ENCODE data around the gene AGBL5.
"Not testable (repeated sequence)": the region's sequence is repeated elsewhere in the genome, so short reads cannot be mapped to it uniquely, and the experiment has no call there.

AGBL5 gene

DNA sequence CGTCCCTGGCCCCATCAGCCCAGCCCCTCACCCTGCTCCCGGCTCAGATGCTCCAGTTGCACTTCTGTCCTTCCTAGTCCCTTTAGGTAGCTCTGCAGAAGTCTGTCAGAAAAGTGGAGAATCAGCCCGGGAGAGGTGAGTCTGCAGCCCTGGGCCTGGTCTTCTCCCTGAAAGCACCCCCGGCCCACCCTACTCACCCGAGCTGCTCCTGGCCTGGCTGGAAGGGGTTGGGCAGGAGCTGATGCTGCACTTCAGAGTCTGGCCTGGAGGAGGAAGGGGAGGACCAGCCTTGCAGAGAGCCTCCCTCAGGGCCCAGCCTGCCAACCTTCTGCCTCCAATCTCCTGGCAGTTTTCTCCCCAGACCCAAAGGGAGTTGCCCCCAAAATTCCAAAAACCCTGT, 50.9 kb downstream of the AGBL5 start:
- TF ChIP-seq, protein P1, sequence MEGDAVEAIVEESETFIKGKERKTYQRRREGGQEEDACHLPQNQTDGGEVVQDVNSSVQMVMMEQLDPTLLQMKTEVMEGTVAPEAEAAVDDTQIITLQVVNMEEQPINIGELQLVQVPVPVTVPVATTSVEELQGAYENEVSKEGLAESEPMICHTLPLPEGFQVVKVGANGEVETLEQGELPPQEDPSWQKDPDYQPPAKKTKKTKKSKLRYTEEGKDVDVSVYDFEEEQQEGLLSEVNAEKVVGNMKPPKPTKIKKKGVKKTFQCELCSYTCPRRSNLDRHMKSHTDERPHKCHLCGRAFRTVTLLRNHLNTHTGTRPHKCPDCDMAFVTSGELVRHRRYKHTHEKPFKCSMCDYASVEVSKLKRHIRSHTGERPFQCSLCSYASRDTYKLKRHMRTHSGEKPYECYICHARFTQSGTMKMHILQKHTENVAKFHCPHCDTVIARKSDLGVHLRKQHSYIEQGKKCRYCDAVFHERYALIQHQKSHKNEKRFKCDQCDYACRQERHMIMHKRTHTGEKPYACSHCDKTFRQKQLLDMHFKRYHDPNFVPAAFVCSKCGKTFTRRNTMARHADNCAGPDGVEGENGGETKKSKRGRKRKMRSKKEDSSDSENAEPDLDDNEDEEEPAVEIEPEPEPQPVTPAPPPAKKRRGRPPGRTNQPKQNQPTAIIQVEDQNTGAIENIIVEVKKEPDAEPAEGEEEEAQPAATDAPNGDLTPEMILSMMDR (IDR thresholded peaks at IDR 0.05; ENCODE audit: control insufficient read depth, insufficient read depth, low read depth, low read length, missing control alignments) = no peak
- no peak for DNase-seq (ENCODE audit: low read depth)
- H3K4me3 ChIP-seq (ENCODE audit: control insufficient read depth, low read depth, low read length) = no peak overlapping the region

DNA sequence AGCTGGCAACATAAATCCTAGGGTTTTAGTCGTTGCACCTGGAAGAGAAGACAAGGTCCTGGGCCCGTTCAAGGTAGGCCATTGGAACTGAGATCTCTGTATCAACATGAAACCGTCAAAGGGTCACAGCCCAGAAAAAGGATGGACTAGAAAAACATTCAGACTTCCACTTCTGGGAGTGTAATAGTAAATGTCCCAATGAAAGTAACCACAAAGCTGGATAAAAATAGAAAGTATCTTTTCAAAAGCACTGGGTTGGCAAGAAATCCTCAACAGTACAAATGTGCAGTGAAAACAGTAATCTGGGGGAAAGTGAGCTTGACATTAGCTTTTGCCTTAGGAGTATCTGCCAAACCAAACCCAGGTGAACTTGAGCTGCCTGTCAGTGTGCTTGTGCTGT, 54.5 kb downstream of the AGBL5 start:
- no peak for DNase-seq (ENCODE audit: low read depth)
- TF ChIP-seq, protein P1 (IDR thresholded peaks at IDR 0.05; ENCODE audit: control insufficient read depth, insufficient read depth, low read depth, low read length, missing control alignments) = no peak
- H3K4me3 ChIP-seq (ENCODE audit: control insufficient read depth, low read depth, low read length) = no peak overlapping the region

DNA sequence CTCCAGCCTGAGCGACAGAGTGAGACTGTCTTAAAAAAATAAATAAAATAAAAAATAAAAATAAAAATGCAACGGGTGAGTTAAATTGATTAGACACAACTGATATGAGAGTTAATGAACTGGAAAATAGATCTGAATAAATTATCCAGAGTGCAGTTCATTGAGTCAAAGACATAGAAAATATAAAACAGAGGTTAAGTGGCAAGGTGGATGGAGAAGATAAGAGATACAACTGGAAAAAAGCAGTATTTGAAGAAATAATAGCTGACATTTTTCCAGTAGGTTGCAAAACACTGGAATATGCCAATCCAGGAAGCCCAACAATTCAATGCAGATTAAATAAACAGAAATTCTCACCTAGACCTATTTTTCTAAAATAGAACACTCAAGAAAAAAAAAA, 56.8 kb downstream of the AGBL5 start:
- no peak for DNase-seq (ENCODE audit: low read depth)
- no peak overlapping the region for H3K4me3 ChIP-seq (ENCODE audit: control insufficient read depth, low read depth, low read length)
- TF ChIP-seq, protein P1 (IDR thresholded peaks at IDR 0.05; ENCODE audit: control insufficient read depth, insufficient read depth, low read depth, low read length, missing control alignments) = no peak

DNA sequence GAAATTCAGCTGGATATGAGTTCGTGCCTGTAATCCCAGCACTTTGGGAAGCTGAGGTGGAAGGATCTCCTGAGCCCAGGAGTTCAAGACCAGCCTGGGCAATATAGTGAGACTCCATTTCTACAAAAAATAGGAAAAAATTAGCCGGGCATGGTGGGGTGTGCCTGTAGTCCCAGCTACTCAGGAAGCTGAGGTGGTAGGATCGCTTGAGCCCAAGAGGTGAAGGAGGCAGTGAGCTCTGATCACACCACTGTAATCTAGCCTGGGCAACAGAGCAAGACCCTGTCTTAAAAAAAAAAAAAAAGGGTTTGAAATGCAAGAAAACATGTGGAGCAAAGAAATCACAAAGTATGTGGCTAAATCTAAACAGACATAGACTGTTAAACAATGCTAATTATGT, 57.6 kb downstream of the AGBL5 start:
- no peak for DNase-seq (ENCODE audit: low read depth)
- TF ChIP-seq, protein P1 (IDR thresholded peaks at IDR 0.05; ENCODE audit: control insufficient read depth, insufficient read depth, low read depth, low read length, missing control alignments) = no peak
- no peak overlapping the region for H3K4me3 ChIP-seq (ENCODE audit: control insufficient read depth, low read depth, low read length)

DNA sequence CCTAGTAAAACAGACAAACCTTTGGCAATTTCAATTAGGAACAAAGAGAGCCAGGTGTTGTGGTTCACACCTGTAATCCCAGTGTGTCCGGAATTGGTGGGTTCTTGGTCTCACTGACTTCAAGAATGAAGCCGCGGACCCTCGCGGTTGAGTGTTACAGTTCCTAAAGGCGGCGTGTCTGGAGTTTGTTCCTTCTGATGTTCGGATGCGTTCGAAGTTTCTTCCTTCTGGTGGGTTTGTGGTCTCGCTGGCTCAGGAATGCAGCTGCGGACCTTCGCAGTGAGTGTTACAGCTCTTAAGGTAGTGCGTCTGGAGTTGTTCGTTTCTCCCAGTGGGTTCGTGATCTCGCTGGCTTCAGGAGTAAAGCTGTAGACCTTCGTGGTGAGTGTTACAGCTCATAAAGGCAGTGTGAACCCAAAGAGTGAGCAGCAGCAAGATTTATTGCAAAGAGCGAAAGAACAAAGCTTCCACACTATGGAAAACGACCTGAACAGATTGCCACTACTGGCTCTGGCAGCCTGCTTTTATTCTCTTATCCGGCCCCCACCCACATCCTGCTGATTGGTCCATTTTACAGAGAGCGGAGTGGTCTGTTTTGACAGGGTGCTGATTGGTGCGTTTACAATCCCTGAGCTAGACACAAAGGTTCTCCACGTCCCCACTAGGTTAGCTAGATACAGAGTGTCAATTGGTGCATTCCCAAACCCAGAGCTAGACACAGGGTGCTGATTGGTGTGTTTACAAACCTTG, 59.3 kb downstream of the AGBL5 start:
- H3K4me3 ChIP-seq (ENCODE audit: control insufficient read depth, low read depth, low read length); DNase-seq (ENCODE audit: low read depth): not testable (repeated sequence)

DNA sequence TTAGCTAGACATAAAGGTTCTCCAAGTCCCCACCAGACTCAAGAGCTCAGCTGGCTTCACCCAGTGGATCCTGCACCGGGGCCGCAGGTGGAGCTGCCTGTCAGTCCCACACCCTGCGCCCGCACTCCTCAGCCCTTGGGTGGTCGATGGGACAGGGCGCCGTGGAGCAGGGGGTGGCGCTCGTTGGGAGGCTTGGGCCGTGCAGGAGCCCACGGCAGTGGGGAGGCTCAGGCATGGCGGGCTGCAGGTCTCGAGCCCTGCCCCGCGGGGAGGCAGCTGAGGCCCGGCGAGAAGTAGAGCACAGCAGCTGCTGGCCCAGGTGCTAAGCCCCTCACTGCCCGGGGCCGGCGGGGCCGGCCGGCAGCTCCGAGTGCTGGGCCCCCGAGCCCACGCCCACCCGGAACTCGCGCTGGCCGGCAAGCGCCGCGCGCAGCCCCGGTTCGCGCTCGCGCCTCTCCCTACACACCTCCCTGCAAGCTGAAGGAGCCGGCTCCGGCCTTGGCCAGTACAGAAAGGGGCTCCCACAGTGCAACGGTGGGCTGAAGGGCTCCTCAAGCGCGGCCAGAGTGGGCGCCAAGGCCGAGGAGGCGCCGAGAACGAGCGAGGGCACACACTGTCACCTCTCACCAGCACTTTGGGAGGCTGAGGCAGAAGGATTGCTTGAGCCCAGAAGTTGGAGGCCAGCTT, 60.1 kb downstream of the AGBL5 start:
- not testable (repeated sequence) for H3K4me3 ChIP-seq (ENCODE audit: control insufficient read depth, low read depth, low read length); DNase-seq (ENCODE audit: low read depth)

DNA sequence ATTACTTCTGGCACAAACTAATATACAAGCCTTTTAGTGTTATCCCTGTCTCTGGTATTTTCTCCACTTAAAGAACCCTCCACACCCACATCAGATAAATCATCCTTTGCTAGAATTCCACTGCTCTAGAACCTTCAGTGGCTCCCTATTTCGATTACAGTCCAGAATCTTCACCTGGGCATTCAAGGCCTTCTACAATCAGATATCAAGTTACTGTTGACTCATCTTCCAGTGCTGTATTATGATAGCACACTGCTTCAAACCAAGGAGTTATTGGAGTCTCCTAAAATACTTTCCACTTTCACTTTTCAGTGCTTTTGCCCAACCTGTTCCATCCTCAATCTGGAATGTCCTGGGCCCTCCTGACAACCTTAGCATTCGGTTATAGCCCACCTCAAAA, 64.1 kb downstream of the AGBL5 start:
- H3K4me3 ChIP-seq (ENCODE audit: control insufficient read depth, low read depth, low read length) = no peak overlapping the region

More for the DNA sequence above, 64.1 kb downstream of the AGBL5 start:
- TF ChIP-seq, protein P1 (IDR thresholded peaks at IDR 0.05; ENCODE audit: control insufficient read depth, insufficient read depth, low read depth, low read length, missing control alignments) = no peak
- no peak for DNase-seq (ENCODE audit: low read depth)

Measured in AG09309 (cell line).